ENCODE data around the gene KRTAP10-12. TPM values are rescaled to one million over a fixed set of nuclear protein-coding genes. Genes with fewer than 3 reads are reported as not detected.

The KRTAP10-12 gene
- polyA plus RNA-seq, 3 donors, result not detected

- no peak overlapping the region for H3K9ac ChIP-seq (ENCODE audit: insufficient read depth, low read length, poor library complexity, severe bottlenecking)
- H2AFZ ChIP-seq (ENCODE audit: insufficient read depth, low read depth, low read length, poor library complexity, severe bottlenecking), result no peak overlapping the region
- no peaks in the 10 kb centered on the region for H3K4me1 ChIP-seq (ENCODE audit: control insufficient read depth in 1 of 2, insufficient read depth in 2 of 2, low read length in 2 of 2)
- peaks cover 16 to 27% of the 10 kb centered on the region in 2 donors for H3K27me3 ChIP-seq (ENCODE audit: control insufficient read depth in 2 of 2, insufficient read depth in 2 of 2, low read length in 2 of 2)
- H3K36me3 Mint-ChIP-seq, result peaks cover 0 to 2% of the 10 kb centered on the region in 2 donors
- H3K27me3 Mint-ChIP-seq (ENCODE audit: low read depth in 3 of 3), result peaks cover 29 to 55% (median 49%) of the 10 kb centered on the region in 3 donors
- H3K4me1 Mint-ChIP-seq, result peaks cover 3% of the 10 kb centered on the region
- peaks cover 0 to 5% of the 10 kb centered on the region in 2 donors for H3K9me3 ChIP-seq (replicated peaks in 1 of 2; ENCODE audit: control insufficient read depth in 1 of 2, insufficient read depth in 1 of 2, low read length in 2 of 2)
- H3K27ac ChIP-seq (ENCODE audit: low read depth in 1 of 2, low read length in 2 of 2), result no peak overlapping the region
- H3K36me3 ChIP-seq (replicated peaks in 1 of 2; ENCODE audit: control insufficient read depth in 1 of 2, insufficient read depth in 2 of 2, low read length in 2 of 2), result no peaks in the 10 kb centered on the region
- intact Hi-C loops (cut with micrococcal nuclease), result no loop called here
- WGBS (ENCODE audit: insufficient coverage), result 94% methylated on average over 8 of the region's 8 CpGs
- TF ChIP-seq CTCF (IDR thresholded peaks at IDR 0.05), result no peak
- H3K4me2 ChIP-seq (replicated peaks; ENCODE audit: extremely low read depth, low read length, poor library complexity, severe bottlenecking), result no peak overlapping the region
- no peak overlapping the region for H3K27ac Mint-ChIP-seq
- no peak for DNase-seq
- H3K79me2 ChIP-seq (ENCODE audit: insufficient read depth, low read length), result no peaks in the 10 kb centered on the region
- no peak overlapping the region for H3K4me3 ChIP-seq (replicated peaks in 1 of 3; ENCODE audit: low read depth in 2 of 3, low read length in 3 of 3)
- H3K9me3 Mint-ChIP-seq, result peaks cover 0 to 10% (median 7%) of the 10 kb centered on the region in 7 donors
- H4K20me1 ChIP-seq (ENCODE audit: insufficient read depth, low read length), result no peaks in the 10 kb centered on the region
- no peak overlapping the region for H3K4me3 Mint-ChIP-seq
Observed at GRCh38 chr21:44727321-44727720, 30.3 kb downstream of the KRTAP10-12 start.

GRCh38 chr21:44727757-44728156, 30.8 kb downstream of the KRTAP10-12 start:
- DNase-seq, result no peak
- Mint-ChIP-seq H3K27ac (no peak overlapping the region), H3K9me3 (peaks cover 0 to 10% (median 6%) of the 10 kb centered on the region in 7 donors), H3K36me3 (peaks cover 0 to 2% of the 10 kb centered on the region in 2 donors), H3K27me3 (ENCODE audit: low read depth in 3 of 3) (peaks cover 25 to 51% (median 45%) of the 10 kb centered on the region in 3 donors), H3K4me3 (no peak overlapping the region), H3K4me1 (peaks cover 3% of the 10 kb centered on the region)
- no peak overlapping the region for H3K9ac ChIP-seq (ENCODE audit: insufficient read depth, low read length, poor library complexity, severe bottlenecking)
- no peak for TF ChIP-seq CTCF (IDR thresholded peaks at IDR 0.05)
- no peaks in the 10 kb centered on the region for H3K36me3 ChIP-seq (replicated peaks in 1 of 2; ENCODE audit: control insufficient read depth in 1 of 2, insufficient read depth in 2 of 2, low read length in 2 of 2)
- H3K79me2 ChIP-seq (ENCODE audit: insufficient read depth, low read length), result no peaks in the 10 kb centered on the region
- peaks cover 0 to 5% of the 10 kb centered on the region in 2 donors for H3K9me3 ChIP-seq (replicated peaks in 1 of 2; ENCODE audit: control insufficient read depth in 1 of 2, insufficient read depth in 1 of 2, low read length in 2 of 2)
- no peak overlapping the region for H2AFZ ChIP-seq (ENCODE audit: insufficient read depth, low read depth, low read length, poor library complexity, severe bottlenecking)
- H3K4me2 ChIP-seq (replicated peaks; ENCODE audit: extremely low read depth, low read length, poor library complexity, severe bottlenecking), result no peak overlapping the region
- 76% methylated on average over 6 of the region's 9 CpGs for WGBS (ENCODE audit: insufficient coverage)
- no peak overlapping the region for H3K27ac ChIP-seq (ENCODE audit: low read depth in 1 of 2, low read length in 2 of 2)
- intact Hi-C loops (cut with micrococcal nuclease), result no loop called here
- H3K4me1 ChIP-seq (ENCODE audit: control insufficient read depth in 1 of 2, insufficient read depth in 2 of 2, low read length in 2 of 2), result no peaks in the 10 kb centered on the region
- peaks cover 12 to 23% of the 10 kb centered on the region in 2 donors for H3K27me3 ChIP-seq (ENCODE audit: control insufficient read depth in 2 of 2, insufficient read depth in 2 of 2, low read length in 2 of 2)
- no peaks in the 10 kb centered on the region for H4K20me1 ChIP-seq (ENCODE audit: insufficient read depth, low read length)
- no peak overlapping the region for H3K4me3 ChIP-seq (replicated peaks in 1 of 3; ENCODE audit: low read depth in 2 of 3, low read length in 3 of 3)

Data from CD14-positive monocyte (primary cell).